Heart left ventricle (tissue), 13 donors: ENCODE results near the gene SLC22A15.

Source experiments
- CTCF ChIP-seq, 12 donors: fragments of 200-600 bp; sonication (generic) in 4 of 12; IDR thresholded peaks; one replicate each; pipeline versions ENCODE4 v1.5.0 to v1.8.0; 2018 to 2022; ENCODE audit warnings: antibody characterized with exemption in 12 of 12, mild to moderate bottlenecking in 5 of 12
- POLR2A ChIP-seq, 2 donors: fragments of 450-650 bp; IDR thresholded peaks; one replicate each; pipeline ENCODE4 v1.6.1; 2017; ENCODE audit warnings: antibody characterized with exemption in 2 of 2, mild to moderate bottlenecking in 2 of 2, moderate library complexity in 2 of 2
- donor health status: ischemic (EF 13 %, LVEDD 7.1; RV severe dilation, severe dysfunction).
- donor health status: DM: no; HTN: yes; CAD: no.
- donor health status: DM: no; HTN: no; CAD: no.
- donor health status: ischemic (EF 25% LVEDD 6.9; RV normal size, moderate dysfunction).
- donor health status: ischemic (EF 25% LVEDD 5.7; RV mildly dilated, moderate dysfunction).
- donor health status: ischemic (EF 35%, LVEDD 5.7; RV mildly dilated, moderate dysfunction).
- donor health status: nonischemic (EF 11% LVEDD 7.7; RV severe dilation, severe dysfunction).
- donor health status: DM: yes; HTN: yes; CAD: no.
- donor health status: PGD.
- donor health status: ischemic (EF 29% LVEDD 5.4; RV normal size, mild dysfunction).
- donor health status: nonischemic (EF 23%, LVEDD 6.1; RV moderate dilation, normal function).

- TF ChIP-seq CTCF (IDR thresholded peaks at IDR 0.05): no peak
- TF ChIP-seq POLR2A (IDR thresholded peaks at IDR 0.05): no peak
Measured at GRCh38 chr1:115987623-115988022, 11.3 kb downstream of the SLC22A15 start.
